Upper lobe of left lung (tissue), 4 donors: Measurements from ENCODE around the gene CD247.

ENCODE experiments used
- POLR2A ChIP-seq, 4 donors: fragments of 450-650 bp; IDR thresholded peaks; one replicate each; pipeline ENCODE4 v1.5.1; 2016 to 2017; ENCODE audit warnings: antibody characterized with exemption in 4 of 4, mild to moderate bottlenecking in 2 of 4
- POLR2AphosphoS5 ChIP-seq, 2 donors: sonication (generic); formaldehyde crosslinking; IDR thresholded peaks; one replicate each; pipeline ENCODE4 v1.5.1; 2017; ENCODE audit warnings: antibody characterized with exemption in 2 of 2
- TF ChIP-seq, protein P1 (sequence below), 6 experiments: fragments of 450-650 bp in 4 of 6; fragments of 200-600 bp in 2 of 6; sonication (generic) in 2 of 6; IDR thresholded peaks; one replicate each; pipeline ENCODE4 v1.5.1; 2016 to 2019; ENCODE audit warnings: antibody characterized with exemption in 6 of 6

DNA sequence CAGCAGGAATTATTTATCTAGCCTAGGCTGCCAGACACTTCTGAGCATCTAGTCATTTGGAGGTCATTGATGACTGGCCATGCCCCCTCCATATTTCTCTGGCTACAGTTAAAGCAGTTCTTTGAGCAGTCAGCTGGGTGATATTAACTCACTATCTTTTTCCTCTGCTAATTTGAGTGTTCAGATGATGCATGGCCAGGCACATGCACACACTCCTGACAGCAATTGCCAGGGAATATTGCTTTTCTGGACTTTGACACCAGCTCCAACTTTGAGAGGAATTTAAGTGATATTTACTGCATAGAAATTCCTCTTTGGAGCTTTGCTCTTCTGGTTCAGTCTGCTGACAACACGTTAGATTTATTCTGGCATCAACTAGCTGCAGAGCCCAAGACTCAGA is 52.6 kb downstream of the CD247 start:
- no peak for TF ChIP-seq POLR2AphosphoS5 (IDR thresholded peaks at IDR 0.05)
- TF ChIP-seq, protein P1, sequence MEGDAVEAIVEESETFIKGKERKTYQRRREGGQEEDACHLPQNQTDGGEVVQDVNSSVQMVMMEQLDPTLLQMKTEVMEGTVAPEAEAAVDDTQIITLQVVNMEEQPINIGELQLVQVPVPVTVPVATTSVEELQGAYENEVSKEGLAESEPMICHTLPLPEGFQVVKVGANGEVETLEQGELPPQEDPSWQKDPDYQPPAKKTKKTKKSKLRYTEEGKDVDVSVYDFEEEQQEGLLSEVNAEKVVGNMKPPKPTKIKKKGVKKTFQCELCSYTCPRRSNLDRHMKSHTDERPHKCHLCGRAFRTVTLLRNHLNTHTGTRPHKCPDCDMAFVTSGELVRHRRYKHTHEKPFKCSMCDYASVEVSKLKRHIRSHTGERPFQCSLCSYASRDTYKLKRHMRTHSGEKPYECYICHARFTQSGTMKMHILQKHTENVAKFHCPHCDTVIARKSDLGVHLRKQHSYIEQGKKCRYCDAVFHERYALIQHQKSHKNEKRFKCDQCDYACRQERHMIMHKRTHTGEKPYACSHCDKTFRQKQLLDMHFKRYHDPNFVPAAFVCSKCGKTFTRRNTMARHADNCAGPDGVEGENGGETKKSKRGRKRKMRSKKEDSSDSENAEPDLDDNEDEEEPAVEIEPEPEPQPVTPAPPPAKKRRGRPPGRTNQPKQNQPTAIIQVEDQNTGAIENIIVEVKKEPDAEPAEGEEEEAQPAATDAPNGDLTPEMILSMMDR (IDR thresholded peaks at IDR 0.05), result no peak
- no peak for TF ChIP-seq POLR2A (IDR thresholded peaks at IDR 0.05)
